ACC112 (cell line): ENCODE measurements around the gene C3orf52.
"Not testable (repeated sequence)": the region's sequence is repeated elsewhere in the genome, so short reads cannot be mapped to it uniquely, and the experiment has no call there.

Experiments
- H2AFZ ChIP-seq: fragments of 200-600 bp; sonication (generic); one replicate; pipeline ENCODE4 v1.6.0; 2017; ENCODE audit warnings: antibody characterized with exemption, low read length; ENCODE audit not compliant: unreplicated experiment
- H3K27ac ChIP-seq: fragments of 200-600 bp; sonication (generic); 2 replicates; pipeline ENCODE4 v1.5.1; 2014; ENCODE audit warnings: low read depth, mild to moderate bottlenecking, antibody characterized with exemption, low read length, moderate library complexity
- H3K27me3 ChIP-seq: fragments of 200-600 bp; sonication (generic); 2 replicates; pipeline ENCODE4 v1.6.1; 2014; ENCODE audit warnings: mild to moderate bottlenecking, antibody characterized with exemption, low read length, moderate library complexity, mixed read lengths; ENCODE audit not compliant: insufficient read depth
- H3K36me3 ChIP-seq: fragments of 200-600 bp; sonication (generic); 2 replicates; pipeline ENCODE4 v1.6.1; 2016; ENCODE audit warnings: mild to moderate bottlenecking, antibody characterized with exemption, low read length, moderate library complexity, mixed read lengths; ENCODE audit not compliant: insufficient read depth
- H3K4me1 ChIP-seq: fragments of 200-600 bp; sonication (generic); one replicate; pipeline ENCODE4 v1.6.1; 2016; ENCODE audit warnings: low read length, mixed read lengths; ENCODE audit not compliant: insufficient read depth, unreplicated experiment, control insufficient read depth
- H3K4me3 ChIP-seq: fragments of 200-600 bp; sonication (generic); 2 replicates; pipeline ENCODE4 v1.5.1; 2014; ENCODE audit warnings: mild to moderate bottlenecking, low read depth, low read length
- H3K79me2 ChIP-seq: fragments of 200-600 bp; sonication (generic); one replicate; pipeline ENCODE4 v1.6.0; 2016; ENCODE audit warnings: low read length; ENCODE audit not compliant: control insufficient read depth, unreplicated experiment, insufficient read depth

Gene C3orf52

DNA sequence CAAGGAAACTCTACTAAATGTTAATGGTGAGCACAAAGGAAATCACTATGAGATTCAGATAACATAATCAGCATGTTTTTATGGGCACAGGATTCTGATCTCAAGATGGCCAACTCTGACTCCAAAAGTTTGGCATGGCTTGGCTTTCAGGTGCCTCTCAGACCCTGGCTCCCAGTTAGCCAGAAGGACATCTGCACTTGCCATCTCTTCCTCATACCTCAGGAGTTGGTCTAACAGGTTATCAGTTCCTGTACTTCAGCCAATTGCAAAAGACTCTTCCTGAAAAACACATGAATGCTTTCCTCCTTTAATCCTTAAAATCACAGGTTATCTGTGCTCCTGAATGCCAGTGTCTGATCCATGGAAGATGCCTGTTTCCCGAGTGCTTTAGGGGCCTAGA is 26.7 kb upstream of the C3orf52 start:
- no peaks in the 10 kb centered on the region for H3K36me3 ChIP-seq
- H3K4me3 ChIP-seq, result no peak overlapping the region
- H2AFZ ChIP-seq, result no peak overlapping the region
- H3K27me3 ChIP-seq, result no peaks in the 10 kb centered on the region
- no peak overlapping the region for H3K27ac ChIP-seq
- H3K79me2 ChIP-seq, result no peaks in the 10 kb centered on the region
- peaks cover 18% of the 10 kb centered on the region for H3K4me1 ChIP-seq

DNA sequence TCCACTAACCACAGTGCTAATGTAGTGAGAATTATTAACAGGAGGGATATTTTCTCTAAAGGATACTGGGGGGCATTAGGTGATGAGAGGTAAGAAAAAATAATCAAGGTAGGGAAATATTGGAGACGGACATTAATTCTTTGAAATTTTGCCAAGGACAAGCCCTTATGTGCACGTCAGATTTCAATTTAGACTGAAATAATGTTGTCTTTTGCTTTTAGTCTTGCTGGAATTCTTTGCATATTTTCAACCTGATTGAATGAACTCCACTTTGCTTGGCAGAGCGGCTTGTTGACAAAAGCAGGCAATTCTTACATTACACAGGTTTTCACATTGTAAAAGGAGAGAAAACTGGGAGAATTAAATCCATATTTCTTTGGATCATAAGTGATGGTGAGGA is 25.0 kb upstream of the C3orf52 start:
- Histone ChIP-seq H3K36me3 (no peaks in the 10 kb centered on the region), H3K79me2 (no peaks in the 10 kb centered on the region), H3K4me3 (no peak overlapping the region), H3K27me3 (no peaks in the 10 kb centered on the region), H3K4me1 (peaks cover 16% of the 10 kb centered on the region), H3K27ac (no peak overlapping the region), H2AFZ (peak overlapping the region; percentile 59)

DNA sequence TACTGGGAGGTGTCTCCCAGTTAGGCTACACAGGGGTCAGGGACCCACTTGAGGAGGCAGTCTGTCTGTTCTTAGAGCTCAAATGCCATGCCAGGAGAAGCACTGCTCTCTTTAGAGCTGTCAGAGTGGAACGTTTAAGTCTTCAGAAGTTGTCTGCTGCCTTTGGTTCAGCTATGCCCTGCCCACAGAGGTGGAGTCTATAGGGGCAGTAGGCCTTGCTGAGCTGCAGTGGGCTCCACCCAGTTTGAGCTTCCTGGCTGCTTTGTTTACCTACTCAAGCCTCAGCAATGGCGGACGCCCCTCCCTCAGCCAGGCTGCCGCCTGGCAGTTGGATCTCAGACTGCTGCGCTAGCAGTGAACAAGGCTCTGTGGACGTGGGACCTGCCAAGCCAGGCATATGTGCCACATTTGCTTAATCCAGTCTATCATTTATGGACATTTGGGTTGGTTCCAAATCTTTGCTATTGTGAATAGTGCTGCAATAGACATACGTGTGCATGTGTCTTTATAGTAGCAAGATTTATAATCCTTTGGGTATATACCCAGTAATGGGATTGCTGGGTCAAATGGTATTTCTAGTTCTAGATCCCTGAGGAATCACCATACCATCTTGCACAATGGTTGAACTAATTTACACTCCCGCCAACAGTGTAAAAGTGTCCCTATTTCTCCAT is 13.7 kb upstream of the C3orf52 start:
- H3K36me3 ChIP-seq, H3K79me2 ChIP-seq, H3K27ac ChIP-seq, H3K4me3 ChIP-seq, H2AFZ ChIP-seq, H3K27me3 ChIP-seq: not testable (repeated sequence)
- peaks cover 25% of the 10 kb centered on the region for H3K4me1 ChIP-seq

DNA sequence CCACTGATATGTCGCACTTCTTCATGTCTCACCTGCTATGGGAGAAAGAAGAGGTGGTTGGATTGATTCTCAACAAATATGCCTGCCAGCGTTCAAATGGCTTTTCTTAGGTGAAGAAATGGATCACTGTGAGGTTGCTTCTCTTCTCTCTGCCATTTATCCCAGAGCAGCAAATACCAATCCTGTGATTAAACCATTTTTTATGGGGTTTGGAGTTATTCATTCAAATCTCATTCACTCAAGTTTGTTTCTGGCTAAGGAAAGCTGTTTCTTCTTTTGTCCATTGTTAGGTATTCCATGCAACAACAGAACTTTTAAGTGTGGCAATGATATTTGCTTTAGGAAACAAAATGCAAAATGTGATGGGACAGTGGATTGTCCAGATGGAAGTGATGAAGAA is 12.2 kb upstream of the C3orf52 start:
- peak overlapping the region; percentile 95 for H3K27ac ChIP-seq
- no peaks in the 10 kb centered on the region for H3K36me3 ChIP-seq
- H3K79me2 ChIP-seq, result no peaks in the 10 kb centered on the region
- peak overlapping the region; percentile 9; the same call in 1 of the 2 replicates for H3K4me3 ChIP-seq
- H3K4me1 ChIP-seq, result peaks cover 25% of the 10 kb centered on the region
- no peaks in the 10 kb centered on the region for H3K27me3 ChIP-seq
- no peak overlapping the region for H2AFZ ChIP-seq

DNA sequence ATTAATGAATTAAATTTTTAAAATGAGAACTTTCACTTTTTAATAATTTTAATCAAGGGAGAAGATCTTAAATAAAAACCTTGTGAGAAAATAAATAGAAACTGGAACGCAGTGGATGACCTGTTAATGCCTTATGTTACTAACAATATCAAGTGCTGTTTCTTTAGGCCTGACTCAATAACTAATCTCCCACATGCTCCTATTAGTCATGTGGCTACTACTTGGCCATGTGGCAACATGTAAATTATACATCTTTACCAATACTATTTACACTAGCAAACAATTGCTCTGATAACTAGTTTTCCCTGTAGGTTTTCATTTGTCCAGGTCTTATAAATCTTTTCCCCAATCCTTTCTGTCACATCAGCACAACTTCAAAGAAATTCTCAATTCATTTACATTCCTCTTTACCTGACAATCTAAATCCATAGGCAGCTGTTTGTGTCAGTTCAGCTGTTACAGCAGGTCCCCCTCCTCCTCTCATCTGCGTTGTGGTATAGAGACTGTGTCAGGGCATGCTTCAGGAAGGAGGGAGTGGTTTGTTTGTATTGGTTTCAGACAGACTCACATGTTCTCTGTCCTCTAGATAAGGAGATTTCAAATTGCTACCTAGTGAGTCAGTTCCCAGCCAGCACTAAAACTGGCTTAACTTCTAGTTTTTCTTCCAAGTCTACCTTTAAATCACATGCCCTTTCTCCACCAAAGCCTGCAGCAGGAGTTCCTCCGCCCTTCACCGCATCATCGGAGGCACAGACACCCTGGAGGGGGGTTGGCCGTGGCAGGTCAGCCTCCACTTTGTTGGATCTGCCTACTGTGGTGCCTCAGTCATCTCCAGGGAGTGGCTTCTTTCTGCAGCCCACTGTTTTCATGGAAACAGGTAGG is 11.3 kb upstream of the C3orf52 start:
- H3K4me1 ChIP-seq, result peaks cover 25% of the 10 kb centered on the region
- no peaks in the 10 kb centered on the region for H3K27me3 ChIP-seq
- peak overlapping the region; percentile 57 for H3K4me3 ChIP-seq
- H2AFZ ChIP-seq, result peak overlapping the region; percentile 27
- peak overlapping the region; percentile 95 for H3K27ac ChIP-seq
- no peaks in the 10 kb centered on the region for H3K36me3 ChIP-seq
- H3K79me2 ChIP-seq, result no peaks in the 10 kb centered on the region

DNA sequence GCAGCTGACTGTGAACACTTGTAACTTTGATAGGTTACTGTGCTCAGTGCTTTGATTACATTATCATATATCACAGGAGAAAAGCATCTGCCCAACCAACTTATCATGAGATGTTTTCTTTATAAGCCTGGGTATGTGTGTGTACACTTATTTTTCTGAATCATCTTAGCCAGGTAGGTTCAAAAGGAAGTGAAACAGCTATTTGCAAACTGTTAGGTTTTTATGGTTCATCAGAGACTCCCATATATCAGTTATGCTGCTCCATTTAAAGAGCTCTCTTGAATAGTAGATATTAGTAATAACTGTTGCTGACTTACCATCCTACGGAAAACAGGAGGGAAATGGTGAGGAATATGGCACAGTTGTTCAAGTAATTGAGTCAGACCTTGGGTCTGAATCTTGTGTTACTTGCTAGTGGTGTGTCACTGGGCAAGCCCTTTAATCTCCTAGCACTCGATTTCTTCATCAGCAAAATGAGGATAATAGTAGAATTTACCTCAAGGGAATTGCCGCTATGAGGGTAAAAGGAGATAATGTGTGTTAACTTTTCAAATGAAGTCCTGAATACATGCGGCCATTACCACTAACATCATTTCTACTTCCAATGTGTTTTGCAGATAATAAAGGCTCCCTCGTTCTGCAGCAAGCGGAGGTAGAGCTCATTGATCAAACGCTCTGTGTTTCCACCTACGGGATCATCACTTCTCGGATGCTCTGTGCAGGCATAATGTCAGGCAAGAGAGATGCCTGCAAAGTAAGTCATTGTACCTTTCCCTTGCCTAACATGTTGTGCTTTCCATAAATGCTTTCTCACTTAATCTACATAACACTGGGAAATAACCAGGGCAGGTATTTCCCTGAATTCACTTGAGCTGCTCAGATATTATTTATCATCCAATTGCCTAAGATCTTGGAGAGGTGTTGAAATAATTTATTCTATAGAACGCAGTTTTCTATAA is 7.8 kb upstream of the C3orf52 start:
- H2AFZ ChIP-seq, result no peak overlapping the region
- H3K27ac ChIP-seq, result no peak overlapping the region
- H3K4me3 ChIP-seq, result no peak overlapping the region
- no peaks in the 10 kb centered on the region for H3K36me3 ChIP-seq
- H3K27me3 ChIP-seq, result no peaks in the 10 kb centered on the region
- no peaks in the 10 kb centered on the region for H3K79me2 ChIP-seq
- H3K4me1 ChIP-seq, result peaks cover 25% of the 10 kb centered on the region

DNA sequence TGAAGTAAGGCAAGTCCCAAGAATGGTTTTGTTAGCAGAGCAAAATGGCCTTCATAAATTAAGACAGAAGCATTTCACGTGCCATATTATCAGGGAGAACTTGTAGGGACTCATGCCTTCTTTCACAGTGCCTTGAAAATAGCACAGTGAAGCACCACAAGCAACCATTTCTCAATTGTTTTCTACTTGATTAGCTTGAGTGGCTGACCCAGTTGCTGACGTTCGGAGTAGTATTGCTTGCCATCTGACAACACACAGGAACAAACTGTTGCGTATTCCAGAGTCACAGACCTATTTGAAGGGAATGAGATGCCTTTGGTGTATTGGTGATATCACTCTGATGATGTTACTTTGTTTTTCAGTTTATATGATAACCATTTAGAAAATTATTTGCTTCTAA is 3.0 kb upstream of the C3orf52 start:
- Histone ChIP-seq H3K27ac (no peak overlapping the region), H3K36me3 (no peaks in the 10 kb centered on the region), H3K79me2 (peaks cover 4% of the 10 kb centered on the region), H2AFZ (no peak overlapping the region), H3K27me3 (no peaks in the 10 kb centered on the region), H3K4me3 (no peak overlapping the region), H3K4me1 (peaks cover 14% of the 10 kb centered on the region)

DNA sequence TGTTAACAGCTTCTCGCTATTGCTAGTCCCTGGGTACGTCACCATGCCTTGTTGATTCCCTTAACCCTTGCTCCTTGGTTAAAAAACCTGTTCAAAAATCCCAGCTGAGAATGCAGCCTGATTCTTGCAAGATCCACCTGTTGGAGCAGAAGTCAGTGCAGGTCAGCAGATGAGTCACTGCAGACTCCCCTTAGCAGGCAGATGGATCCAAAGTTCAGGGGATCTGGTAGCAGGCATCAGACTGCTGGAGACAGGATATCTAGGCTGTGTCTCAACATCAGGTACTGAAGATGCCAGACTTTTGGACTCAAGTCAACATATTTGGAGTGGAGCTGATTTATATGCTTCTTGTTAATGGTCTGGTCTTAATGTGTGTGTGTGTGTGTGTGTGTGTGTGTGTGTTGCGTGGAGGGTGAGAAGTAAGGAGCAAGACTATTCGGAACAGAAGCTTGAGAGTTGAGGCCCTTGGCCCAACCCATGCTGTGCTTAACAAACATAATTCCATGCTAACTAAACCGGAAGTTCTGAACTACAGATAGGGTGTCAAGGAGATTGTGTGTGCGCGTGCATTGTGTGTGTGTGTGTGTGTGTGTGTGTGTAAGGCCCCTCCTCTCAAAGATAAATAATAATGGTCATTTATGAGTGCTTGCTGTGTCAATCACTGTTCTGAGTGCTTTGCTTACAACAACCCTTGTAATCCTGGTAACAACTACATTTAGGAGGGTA is 1.0 kb upstream of the C3orf52 start:
- H3K4me3 ChIP-seq, result no peak overlapping the region; the same call in 1 of the 2 replicates
- peaks cover 13% of the 10 kb centered on the region for H3K79me2 ChIP-seq
- H3K4me1 ChIP-seq, result peaks cover 14% of the 10 kb centered on the region
- H3K27ac ChIP-seq, result no peak overlapping the region
- no peaks in the 10 kb centered on the region for H3K27me3 ChIP-seq
- no peak overlapping the region for H2AFZ ChIP-seq
- no peaks in the 10 kb centered on the region for H3K36me3 ChIP-seq

DNA sequence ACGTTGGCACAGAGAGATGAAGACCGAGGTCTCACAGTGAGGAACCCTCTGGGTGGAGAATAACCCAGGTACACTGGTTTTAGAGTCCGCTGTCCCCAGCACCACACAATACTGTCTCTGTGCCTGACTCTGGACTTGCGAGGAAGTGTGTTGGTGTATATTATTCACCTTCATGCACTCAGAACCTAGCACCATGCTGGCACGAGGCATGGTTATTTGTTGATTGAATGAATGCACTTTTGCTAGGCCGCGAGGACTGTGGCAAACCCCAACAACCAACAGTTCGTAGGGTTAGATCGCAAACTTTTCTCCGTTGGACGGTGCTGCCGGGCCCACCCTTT is 484 bp upstream of the C3orf52 start:
- no peaks in the 10 kb centered on the region for H3K27me3 ChIP-seq
- H3K27ac ChIP-seq, result no peak overlapping the region
- H3K79me2 ChIP-seq, result peaks cover 13% of the 10 kb centered on the region
- H2AFZ ChIP-seq, result peak overlapping the region; percentile 79
- no peaks in the 10 kb centered on the region for H3K36me3 ChIP-seq
- H3K4me1 ChIP-seq, result peaks cover 14% of the 10 kb centered on the region
- H3K4me3 ChIP-seq, result peak overlapping the region; percentile 83
